ENCODE data around the gene DENND2C.

The DENND2C gene

GRCh38 chr1:114610546-114611245 lies 59.2 kb downstream of the DENND2C start:
- no peaks in the 10 kb centered on the region for H3K9me3 ChIP-seq
- DNase-seq: no peak
- H3K4me3 ChIP-seq: no peak overlapping the region
- no peaks in the 10 kb centered on the region for H3K27me3 ChIP-seq
- intact Hi-C loops (cut with DNase I; ENCODE audit: low total_unique reads): no loop called here
- H3K36me3 ChIP-seq: peaks cover 0 to 39% (median 22%) of the 10 kb centered on the region in 3 donors
- TF ChIP-seq CTCF (IDR thresholded peaks at IDR 0.05): no peak
- no peaks in the 10 kb centered on the region for H3K4me1 ChIP-seq
- H3K27ac ChIP-seq: no peak overlapping the region

DNA sequence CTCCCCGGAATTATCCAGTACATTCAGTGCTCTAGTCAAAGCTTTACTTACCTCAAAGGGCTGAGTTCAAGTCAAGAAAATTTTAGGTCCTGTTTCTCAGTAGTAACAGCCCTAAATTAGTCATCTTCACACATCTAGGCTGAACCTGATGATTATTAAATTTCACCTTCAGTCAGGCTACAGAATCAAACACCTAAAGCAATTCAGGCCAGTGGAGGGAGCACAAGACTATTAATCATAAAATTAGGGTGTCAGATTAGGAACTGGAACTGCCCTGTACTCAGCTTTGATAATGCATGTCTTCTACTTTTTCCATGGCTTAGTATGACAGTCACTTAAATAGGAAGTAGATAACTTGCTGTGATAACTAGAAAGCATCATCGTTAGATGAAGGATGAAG lies 60.0 kb downstream of the DENND2C start:
- H3K27ac ChIP-seq: no peak overlapping the region
- no peak overlapping the region for H3K4me3 ChIP-seq
- intact Hi-C loops (cut with DNase I; ENCODE audit: low total_unique reads): no loop called here
- H3K4me1 ChIP-seq: no peaks in the 10 kb centered on the region
- H3K27me3 ChIP-seq: no peaks in the 10 kb centered on the region
- H3K36me3 ChIP-seq: peaks cover 0 to 42% (median 23%) of the 10 kb centered on the region in 3 donors
- DNase-seq: no peak
- no peaks in the 10 kb centered on the region for H3K9me3 ChIP-seq
- no peak for TF ChIP-seq CTCF (IDR thresholded peaks at IDR 0.05)

DNA sequence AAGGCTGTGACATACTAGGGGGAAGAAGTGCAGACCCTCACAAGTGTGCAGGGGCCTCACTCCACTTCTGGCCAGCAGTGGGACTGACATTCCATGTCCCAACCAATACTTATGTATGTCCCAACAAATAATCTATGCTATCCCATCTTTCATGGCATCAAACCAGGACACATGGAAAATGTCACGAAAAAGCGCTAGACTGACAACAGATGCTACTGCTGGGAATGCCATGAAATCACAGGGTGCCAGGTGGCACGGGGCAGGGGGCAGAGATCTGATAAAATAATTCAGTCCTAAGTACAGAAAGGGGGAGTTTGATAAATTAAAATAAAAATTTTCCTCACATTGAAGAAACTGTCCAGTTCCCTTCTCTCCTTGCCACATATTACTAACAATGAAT lies 60.8 kb downstream of the DENND2C start:
- H3K36me3 ChIP-seq: peaks cover 0 to 44% (median 20%) of the 10 kb centered on the region in 3 donors
- no peaks in the 10 kb centered on the region for H3K9me3 ChIP-seq
- no peak overlapping the region for H3K27ac ChIP-seq
- H3K27me3 ChIP-seq: no peaks in the 10 kb centered on the region
- no peaks in the 10 kb centered on the region for H3K4me1 ChIP-seq
- intact Hi-C loops (cut with DNase I; ENCODE audit: low total_unique reads): no loop called here
- H3K4me3 ChIP-seq: no peak overlapping the region
- no peak for TF ChIP-seq CTCF (IDR thresholded peaks at IDR 0.05)
- no peak for DNase-seq

DNA sequence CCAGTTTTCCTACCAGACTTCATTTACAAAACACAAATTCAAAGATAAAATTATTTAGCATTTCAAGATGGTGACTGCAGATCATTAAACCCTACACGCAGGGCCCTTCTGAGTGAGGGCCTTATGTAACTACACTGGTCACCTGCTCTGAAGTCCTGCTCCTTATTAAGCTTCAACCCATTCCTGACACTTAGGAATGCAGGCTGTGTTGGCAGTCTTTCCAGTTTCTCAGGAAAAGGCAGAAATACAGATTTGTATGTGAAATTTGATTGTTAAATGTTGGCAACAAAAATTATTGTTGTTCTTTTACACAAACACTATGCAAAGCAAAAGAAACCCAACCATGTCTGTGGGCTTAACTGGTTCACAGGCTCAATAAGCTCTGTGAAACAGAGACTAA lies 62.6 kb downstream of the DENND2C start:
- H3K27me3 ChIP-seq: no peaks in the 10 kb centered on the region
- H3K4me1 ChIP-seq: no peaks in the 10 kb centered on the region
- H3K36me3 ChIP-seq: peaks cover 0 to 56% (median 23%) of the 10 kb centered on the region in 3 donors
- DNase-seq: no peak
- no peak overlapping the region for H3K4me3 ChIP-seq
- TF ChIP-seq CTCF (IDR thresholded peaks at IDR 0.05): no peak
- intact Hi-C loops (cut with DNase I; ENCODE audit: low total_unique reads): no loop called here
- no peaks in the 10 kb centered on the region for H3K9me3 ChIP-seq
- H3K27ac ChIP-seq: no peak overlapping the region

- no peak for TF ChIP-seq CTCF (IDR thresholded peaks at IDR 0.05)
- Histone ChIP-seq H3K4me1 (no peaks in the 10 kb centered on the region), H3K4me3 (no peak overlapping the region), H3K36me3 (peaks cover 41 to 66% (median 45%) of the 10 kb centered on the region in 3 donors), H3K9me3 (no peaks in the 10 kb centered on the region), H3K27me3 (no peaks in the 10 kb centered on the region), H3K27ac (no peak overlapping the region)
- DNase-seq: no peak
- intact Hi-C loops (cut with DNase I; ENCODE audit: low total_unique reads): no loop called here
These were observed 71.9 kb downstream of the DENND2C start for GRCh38 chr1:114597949-114598348.
